Measurements from ENCODE around the gene CSNK1E.
"Not testable (repeated sequence)": the region's sequence is repeated elsewhere in the genome, so short reads cannot be mapped to it uniquely, and the experiment has no call there.

CSNK1E gene

DNA sequence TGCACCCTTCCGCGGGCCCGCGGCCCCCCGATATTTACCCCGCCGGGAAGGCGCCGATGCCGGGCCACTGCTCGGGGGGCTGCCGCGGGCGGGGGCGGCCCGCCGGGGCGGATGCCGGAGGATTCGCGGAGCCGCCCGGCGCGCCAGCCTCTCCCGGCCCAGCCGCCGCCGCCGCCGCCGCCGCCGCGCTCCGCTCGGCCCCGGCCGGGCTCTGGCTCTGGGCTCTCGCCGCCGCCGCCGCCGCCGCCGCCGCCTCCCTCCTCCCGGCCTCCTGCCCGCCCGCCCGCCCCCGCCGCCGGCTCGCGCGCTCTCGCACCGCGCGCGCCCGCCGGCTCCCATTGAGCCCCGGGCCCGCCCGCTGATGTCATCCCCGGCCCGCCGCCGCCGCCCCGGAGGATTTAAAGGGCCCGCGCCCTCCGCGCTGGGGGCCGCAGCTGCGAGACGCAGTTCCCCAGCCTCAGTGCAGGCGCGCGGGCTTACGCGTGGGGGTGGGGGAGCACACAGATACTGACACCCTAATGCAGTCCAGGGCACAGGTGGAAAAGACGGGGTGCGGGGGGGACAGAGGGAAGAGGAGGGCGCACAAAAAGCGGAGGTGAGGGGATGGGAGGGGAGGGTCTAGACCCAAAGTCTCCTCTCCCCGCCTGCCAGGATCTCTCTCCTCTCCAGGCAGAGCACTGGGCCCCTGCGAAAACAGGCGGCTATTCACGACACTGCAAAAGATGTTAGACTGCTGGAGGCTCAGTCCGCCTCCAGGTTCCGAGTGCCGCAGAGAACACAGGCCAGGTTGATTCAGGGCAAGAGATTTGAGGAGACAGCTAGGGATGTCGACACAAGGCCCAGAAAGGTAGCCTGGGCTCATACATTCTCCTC, at the start of gene CSNK1E:
Gene CSNK1E, minus strand, starts transcription at position 312 of the 873 bp plus-strand sequence. CDS start 3,276 bp downstream, outside the sequence.
- POLR2A ChIA-PET = no interaction called here
- CTCF ChIA-PET = interaction anchor here (0.7 to 1.3 kb wide), 5 partner anchors 9 to 112 kb away, joined by 3 to 4 read pairs (median 3); no protein-coding TSS in a partner anchor
- no peak for TF ChIP-seq CTCF (IDR thresholded peaks at IDR 0.05; ENCODE audit: control extremely low read depth, extremely low read depth, low read depth, missing control alignments)
- peak; percentile 93 for DNase-seq (ENCODE audit: extremely low spot score)

DNA sequence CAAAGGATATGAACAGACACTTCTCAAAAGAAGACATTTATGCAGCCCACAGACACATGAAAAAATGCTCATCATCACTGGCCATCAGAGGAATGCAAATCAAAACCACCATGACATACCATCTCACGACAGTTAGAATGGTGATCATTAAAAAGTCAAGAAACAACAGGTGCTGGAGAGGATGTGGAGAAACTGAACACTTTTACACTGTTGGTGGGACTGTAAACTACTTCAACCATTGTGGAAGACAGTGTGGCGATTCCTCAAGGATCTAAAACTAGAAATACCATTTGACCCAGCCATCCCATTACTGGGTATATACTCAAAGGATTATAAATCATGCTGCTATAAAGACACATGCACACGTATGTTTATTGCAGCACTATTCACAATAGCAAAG, 48.6 kb upstream of the CSNK1E start:
- CTCF ChIA-PET; DNase-seq (ENCODE audit: extremely low spot score); POLR2A ChIA-PET: not testable (repeated sequence)

- CTCF ChIA-PET; POLR2A ChIA-PET; DNase-seq (ENCODE audit: extremely low spot score): not testable (repeated sequence)
These were observed 47.9 kb upstream of the CSNK1E start for GRCh38 chr22:38365174-38365573.

DNA sequence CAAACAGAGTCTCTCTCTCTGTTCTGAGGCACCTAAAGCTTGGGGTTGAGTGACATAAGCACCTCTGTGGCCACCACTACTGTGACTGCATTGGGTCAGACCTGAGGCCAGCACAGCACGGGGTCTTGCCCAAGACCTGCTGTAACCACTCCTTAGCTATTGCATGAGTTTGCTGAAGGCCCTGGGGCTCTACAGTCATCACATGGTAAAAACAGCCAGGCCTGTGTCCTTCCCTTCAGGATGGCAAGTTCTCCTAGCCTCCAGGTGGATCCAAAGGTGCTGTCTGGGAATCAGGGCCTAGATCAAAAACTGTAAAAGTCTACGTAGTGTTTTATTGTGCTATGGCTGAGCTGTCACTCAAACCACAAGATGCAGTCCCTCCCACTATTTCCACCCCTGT, 43.3 kb upstream of the CSNK1E start:
- CTCF ChIA-PET; POLR2A ChIA-PET; DNase-seq (ENCODE audit: extremely low spot score): not testable (repeated sequence)

GRCh38 chr22:38359817-38360216, 42.6 kb upstream of the CSNK1E start:
- DNase-seq (ENCODE audit: extremely low spot score); CTCF ChIA-PET; POLR2A ChIA-PET: not testable (repeated sequence)

- POLR2A ChIA-PET; DNase-seq (ENCODE audit: extremely low spot score); CTCF ChIA-PET: not testable (repeated sequence)
These were observed 40.7 kb upstream of the CSNK1E start for GRCh38 chr22:38357971-38358370.

GRCh38 chr22:38355275-38355674, 38.0 kb upstream of the CSNK1E start:
- DNase-seq (ENCODE audit: extremely low spot score) = no peak
- POLR2A ChIA-PET = interaction anchor here (0.7 kb wide), 1 partner anchor 292 kb away, joined by 3 read pairs; no protein-coding TSS in a partner anchor
- CTCF ChIA-PET = interaction anchor here (0.8 to 1.7 kb wide), 4 partner anchors 11 to 303 kb away, joined by 3 to 12 read pairs (median 4); no protein-coding TSS in a partner anchor
- TF ChIP-seq CTCF (IDR thresholded peaks at IDR 0.05; ENCODE audit: control extremely low read depth, extremely low read depth, low read depth, missing control alignments) = no peak

- ChIA-PET CTCF (interaction anchor here (0.6 to 1.7 kb wide), 8 partner anchors 12 to 388 kb away, joined by 3 to 12 read pairs (median 4); no protein-coding TSS in a partner anchor), POLR2A (no interaction called here)
- peak; percentile 15 for DNase-seq (ENCODE audit: extremely low spot score)
- no peak for TF ChIP-seq CTCF (IDR thresholded peaks at IDR 0.05; ENCODE audit: control extremely low read depth, extremely low read depth, low read depth, missing control alignments)
These were observed 36.5 kb upstream of the CSNK1E start for GRCh38 chr22:38353701-38354100.

GRCh38 chr22:38353142-38353629, 36.0 kb upstream of the CSNK1E start:
- DNase-seq (ENCODE audit: extremely low spot score) = peak; percentile 88
- POLR2A ChIA-PET = no interaction called here
- CTCF ChIA-PET = interaction anchor here (0.7 to 2.2 kb wide), 12 partner anchors 9 to 332 kb away, joined by 3 to 7 read pairs (median 4); no protein-coding TSS in a partner anchor
- peak; percentile 97 for TF ChIP-seq CTCF (IDR thresholded peaks at IDR 0.05; ENCODE audit: control extremely low read depth, extremely low read depth, low read depth, missing control alignments)
